NCI-H2196 (cell line): ENCODE data around the gene LBH.
A peak's percentile ranks its signal among the peaks of the same experiment; 100 is the strongest.

Source experiments
- DNase-seq: peaks from one replicate; lab custom pipeline; 2025; ENCODE audit not compliant: unreplicated experiment; lab: John Stamatoyannopoulos, UW

The LBH gene

DNA sequence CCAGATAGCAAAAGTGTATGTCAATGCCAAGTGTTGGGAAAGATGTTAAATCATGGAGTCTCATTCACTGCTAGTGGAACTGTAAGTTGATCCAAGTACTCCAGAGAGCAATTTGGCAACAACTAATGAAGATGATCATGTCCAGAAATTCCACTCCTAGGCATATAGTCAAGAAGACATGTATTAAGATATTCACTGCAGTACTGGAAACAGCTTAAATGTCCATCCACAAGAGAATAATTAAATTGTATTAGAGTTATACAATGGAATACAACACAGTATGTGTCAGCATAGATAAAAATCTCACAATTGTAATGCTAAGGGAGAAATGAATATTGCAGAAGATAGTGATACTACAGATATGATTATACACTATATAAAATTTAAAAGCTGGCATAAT, 15.2 kb upstream of the LBH start:
- DNase-seq: peak; percentile 19

DNA sequence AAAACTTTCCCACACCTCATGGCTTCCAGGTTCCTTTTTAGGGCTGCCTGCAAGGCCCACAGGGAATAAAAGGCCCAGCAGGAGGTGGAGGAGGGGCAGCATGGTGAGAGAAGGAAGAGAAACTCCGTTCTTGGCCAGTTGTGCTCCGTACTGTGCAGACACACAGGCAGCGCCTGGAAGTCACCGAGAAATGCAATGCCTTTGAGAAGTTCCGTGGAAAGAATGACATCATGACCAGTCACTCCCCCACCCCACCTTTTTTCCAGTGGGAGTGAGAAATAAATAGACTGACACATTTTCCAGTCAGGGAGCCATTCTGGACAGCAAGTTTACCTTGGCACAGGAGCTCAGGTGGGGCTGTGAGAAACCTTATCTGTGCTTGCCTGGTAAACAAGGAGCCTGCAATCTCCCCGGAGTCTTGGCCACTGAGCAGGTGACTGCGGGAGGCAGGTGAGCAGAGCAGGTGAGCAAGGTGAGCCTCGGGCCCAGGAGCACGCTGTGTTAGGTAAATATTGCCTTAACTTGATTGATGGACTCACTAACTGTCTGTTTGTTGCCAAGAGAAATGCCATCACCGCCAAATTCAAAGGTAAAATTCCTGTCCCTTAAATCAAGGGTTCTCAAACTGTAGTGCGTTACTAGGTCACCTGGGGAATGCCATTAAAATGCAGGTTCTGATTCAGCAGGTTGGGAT, 13.5 kb upstream of the LBH start:
- DNase-seq: peak; percentile 88

DNA sequence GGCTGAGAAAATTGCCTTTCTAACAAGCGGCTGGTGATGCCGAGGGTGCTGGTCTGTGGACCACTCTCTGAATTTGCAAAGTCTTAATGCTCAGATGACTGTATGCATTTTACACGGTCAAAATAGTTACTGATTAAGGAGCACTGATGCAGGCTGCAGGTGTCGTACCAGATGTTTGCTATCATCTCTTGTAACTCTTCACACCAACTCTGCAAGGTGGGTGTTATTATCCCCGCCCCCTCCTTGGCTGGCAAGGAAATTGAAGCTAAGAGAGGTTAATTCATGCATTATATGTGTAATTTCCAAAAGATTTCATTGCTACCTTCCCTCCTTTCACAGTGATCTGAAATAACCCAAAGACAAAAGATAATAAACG, 13.0 kb upstream of the LBH start:
- no peak for DNase-seq

DNA sequence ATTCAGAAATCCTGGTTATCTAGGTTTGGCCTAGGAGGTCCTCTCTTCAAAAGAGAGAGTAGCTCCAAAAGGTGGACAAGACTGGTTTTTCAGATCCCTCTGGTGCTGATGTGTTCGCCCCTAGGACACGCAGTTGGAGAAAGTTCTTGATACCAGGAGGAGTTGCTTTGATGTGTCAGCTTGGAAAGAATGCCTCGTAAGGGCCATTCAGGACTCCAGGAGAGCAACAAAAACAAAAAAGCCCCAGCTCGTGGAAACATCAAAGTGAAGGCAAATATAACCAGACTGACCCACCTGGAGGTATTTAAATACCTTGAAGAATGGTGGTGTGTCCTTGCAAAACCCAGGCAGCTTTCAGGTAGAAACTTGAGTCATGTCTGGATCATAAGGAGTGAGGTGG, 12.5 kb upstream of the LBH start:
- DNase-seq: no peak

DNA sequence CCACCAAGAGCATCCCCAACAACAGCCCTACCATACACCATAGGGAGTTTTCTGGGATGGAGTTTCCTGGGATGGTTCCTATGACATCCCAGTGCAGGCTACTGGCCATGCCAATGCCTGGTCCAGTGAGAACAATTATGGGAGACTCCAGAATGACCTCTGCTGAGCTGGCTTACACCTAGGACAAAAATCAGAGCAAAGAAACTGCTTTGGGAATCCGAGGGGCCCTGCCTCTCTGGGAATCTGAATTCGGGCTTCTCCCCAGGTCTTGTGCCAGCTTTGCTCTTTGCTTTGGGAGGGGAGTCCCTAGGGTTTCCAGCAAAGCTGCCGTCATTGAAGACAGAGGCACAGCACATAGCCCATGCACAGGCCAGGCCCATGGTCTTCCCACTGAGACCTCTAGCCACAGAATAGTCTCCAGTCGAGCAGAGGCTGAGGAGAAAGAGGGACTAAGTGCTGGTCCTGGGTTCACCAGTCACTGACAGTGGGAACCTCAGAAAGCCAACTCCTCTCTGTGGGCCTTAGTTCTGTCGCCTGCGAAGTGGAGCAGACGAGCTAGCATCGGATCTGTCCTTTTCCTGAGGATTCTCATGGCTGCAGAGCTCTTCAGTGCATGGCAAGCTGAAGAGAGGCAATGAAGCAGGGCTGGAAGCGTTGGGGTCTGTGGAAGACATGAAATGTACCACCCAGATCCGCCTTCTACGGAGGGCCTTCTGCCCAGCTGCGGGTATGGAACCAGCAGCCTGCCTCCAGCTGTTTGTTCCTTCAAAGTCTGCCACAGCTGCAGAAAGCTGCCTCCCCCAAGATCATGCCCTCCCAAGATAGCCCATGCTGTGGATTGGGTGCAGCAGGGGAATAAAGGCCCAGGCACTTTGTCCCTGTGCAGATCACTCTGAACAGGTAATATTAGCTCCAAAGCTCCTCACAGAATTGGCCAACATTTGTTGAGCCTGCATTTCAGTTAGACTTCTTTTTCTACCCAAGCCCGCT, 11.2 kb upstream of the LBH start:
- DNase-seq: no peak

DNA sequence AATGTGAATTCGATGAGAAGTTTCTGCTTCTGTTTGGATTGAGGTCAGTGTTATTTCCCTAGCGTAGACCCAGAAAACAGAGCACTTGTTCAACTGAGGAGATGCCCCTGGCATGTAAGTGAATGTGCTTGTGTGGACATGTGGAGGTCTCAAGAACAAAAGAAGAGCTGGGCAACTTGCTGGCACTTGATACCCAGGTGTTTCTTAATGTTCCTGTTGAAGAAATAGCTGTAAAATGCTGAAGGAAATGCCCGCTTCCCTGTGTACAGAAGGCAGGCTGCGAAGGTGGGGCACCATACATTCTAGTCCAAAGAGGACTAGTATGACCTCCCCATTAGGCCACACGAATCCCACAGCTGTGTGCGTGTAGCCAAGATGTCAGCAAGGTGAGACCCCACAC, 9.8 kb upstream of the LBH start:
- no peak for DNase-seq

DNA sequence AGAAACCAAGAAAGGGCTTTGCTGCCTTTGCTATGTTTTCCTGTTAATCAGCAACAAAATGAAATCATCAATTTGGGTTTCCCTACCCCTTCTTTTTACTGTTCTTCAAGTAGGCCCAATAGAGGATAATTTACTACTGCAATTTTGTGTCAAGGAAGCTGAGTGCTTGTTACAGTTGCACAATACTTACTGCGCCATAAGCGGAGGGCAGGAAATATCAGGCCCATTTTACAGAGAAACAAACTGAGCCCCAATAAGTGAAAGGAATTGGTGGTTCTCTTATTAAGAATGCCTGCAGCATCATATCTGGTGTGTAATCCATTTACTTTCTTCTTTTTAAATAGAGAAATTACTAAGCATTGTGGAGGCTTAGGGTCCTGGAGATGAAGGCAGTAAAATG, 9.3 kb upstream of the LBH start:
- DNase-seq: no peak

DNA sequence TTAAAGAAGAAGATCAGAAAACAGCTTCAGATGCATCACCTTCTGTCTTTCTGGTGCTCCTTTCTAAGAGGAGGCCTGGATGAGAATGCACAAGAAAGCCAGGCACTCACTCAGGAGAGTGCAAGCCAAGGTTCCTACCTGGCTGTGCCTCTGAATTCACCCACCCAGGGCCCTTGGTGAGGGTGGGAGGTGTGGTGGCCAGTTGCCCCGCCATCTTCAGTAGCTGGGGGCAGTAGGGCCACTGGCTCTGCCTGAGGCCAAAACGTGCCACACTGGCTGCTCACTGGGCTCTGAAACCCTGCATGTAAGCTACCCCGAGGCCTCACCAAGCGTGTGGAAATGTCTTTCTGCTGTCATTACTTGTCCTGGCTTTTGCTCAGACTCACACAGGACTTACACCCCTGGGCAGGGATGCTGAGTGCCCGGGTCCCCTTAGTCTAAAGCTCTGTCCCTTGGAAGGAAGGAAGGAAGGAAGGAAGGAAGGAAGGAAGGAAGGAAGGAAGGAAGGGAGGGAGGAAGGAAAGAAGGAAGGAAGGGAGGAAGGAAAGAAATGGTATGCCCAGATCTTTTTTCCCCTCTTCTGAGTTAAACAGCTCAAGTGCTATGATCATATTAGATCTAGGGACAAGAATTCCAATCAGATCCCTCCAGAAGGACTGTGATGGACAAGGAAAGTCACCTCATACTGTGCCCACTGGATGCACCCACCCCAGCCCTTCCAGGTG, 8.5 kb upstream of the LBH start:
- DNase-seq: no peak

DNA sequence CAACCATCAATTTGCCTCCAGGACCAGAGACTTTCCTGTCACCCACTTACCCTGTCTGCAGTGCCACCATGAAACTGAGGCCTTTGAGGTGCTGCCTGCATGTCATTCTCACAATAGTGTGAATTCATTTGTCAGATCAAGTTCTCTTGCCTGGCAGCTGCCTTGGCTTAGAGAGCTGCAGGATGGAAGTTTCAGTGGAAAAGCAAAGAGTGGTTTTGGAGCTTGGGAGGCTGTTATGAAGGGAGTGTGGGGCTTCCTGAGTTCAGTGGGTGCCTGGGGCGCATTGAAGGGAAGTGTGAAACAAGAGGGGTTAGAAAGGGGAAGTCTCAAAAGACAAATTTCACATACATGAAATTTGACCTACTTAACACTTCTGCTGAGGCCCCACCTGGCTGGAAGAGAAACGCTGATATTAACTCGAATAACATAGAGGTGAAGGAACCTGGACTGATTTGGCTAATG, 7.9 kb upstream of the LBH start:
- DNase-seq: no peak

DNA sequence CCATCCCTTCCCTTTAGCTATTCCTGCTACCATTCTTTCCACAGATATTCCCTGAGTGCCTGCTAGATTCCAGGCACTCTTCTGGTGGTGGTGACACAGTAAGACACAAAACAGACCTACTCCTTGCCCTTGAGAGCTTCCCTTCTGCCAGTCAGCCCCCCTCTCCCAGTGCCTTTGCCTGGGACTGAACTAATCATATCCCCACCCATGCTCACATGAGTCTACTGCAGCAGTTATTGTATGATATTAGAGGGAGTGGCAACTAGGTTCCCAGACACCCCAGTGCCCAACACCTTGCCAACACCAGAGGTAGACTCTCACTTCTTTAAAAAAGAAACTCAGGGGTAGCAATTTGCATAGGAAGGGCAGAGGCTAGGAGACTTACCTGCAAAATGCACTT, 7.2 kb upstream of the LBH start:
- DNase-seq: no peak

DNA sequence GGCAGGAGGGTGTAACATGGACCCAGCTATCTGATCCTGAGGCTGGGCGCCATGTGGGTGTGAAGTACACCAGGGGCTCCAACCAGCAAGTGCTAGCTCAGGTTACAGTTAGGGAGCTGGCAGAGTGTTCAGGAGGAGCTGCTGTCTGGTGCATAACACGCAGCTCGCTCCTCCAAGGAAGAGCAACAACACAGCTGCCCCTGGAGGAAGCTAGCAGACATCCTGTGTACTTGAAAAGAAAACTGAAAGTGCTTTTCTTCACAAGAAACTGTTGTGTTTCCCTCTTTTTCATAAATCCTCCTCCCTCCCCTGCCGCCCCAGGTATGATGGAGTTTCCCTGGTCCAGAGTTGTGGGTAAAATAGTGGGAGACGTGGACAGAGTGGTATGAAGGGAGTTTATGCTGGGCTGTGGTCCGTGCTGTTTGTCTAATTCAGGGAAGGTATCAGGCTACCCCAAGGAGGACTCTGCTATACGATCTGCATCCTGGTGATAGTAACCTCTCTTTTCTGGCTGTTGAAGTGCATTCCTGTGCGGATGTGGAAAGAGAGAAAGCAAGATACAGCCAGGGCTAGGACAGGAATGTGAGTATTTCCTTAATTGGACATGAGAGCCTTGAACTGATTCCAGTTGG, 6.1 kb upstream of the LBH start:
- peak; percentile 48 for DNase-seq

DNA sequence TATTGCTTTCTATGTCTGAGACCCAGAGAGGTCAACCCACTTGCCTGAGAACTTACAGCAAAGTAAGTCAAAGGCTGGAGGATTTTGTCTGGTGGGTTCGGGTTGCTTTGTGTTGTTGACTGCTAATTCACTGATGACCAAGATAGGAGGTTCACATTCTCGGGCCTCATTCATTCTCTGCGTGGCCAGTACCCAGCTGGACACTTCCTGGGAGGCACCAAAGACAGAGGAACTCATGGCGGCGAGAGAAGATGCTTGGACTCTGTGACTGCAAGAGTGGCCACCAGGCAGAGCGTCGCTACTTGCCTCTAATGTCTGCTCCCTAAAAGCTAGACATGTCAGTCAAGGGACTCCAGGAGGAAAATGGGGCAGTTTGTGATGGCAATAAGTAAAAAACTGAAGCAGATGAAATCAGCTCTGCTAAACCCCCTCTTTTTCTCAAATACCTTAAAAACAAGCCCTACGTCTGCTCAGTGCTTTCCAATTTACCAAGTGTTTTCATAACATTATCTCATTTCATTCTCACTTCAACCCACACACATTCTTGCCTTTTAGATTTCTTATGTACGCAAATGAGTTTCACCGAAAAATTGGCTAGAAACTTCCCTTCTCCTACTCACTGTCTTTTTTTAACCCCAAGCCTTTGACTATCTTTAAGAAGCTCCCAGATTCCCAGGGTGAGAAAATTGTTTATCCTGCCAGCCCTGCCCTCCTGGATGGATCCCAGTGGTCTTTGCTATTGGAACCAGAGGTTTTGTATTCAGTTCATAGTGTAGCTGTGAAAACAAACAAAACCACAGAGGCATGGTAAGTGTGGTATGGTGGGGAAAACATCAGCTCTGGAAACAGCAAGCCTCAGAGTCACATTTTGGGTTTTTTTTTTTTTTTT, 4.9 kb upstream of the LBH start:
- no peak for DNase-seq

DNA sequence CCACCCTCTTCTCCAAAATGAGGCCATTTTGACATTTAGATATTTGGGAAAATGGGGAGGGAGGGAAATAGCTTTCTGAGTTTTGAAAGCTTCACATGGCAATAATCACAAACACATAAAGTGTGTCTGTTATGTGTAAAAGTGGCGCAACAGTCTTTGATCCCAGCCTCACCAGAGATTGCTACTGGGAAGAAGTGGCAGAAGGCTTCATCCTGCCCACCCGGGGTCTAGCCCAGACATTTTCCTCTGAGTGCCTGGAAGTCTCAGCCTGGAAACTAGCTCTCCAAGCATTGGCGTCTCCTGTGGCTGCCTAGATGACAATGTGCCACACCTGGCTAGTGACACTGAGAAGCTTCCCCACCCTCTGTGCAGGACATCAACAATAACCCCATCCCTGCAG, 1.7 kb upstream of the LBH start:
- no peak for DNase-seq

DNA sequence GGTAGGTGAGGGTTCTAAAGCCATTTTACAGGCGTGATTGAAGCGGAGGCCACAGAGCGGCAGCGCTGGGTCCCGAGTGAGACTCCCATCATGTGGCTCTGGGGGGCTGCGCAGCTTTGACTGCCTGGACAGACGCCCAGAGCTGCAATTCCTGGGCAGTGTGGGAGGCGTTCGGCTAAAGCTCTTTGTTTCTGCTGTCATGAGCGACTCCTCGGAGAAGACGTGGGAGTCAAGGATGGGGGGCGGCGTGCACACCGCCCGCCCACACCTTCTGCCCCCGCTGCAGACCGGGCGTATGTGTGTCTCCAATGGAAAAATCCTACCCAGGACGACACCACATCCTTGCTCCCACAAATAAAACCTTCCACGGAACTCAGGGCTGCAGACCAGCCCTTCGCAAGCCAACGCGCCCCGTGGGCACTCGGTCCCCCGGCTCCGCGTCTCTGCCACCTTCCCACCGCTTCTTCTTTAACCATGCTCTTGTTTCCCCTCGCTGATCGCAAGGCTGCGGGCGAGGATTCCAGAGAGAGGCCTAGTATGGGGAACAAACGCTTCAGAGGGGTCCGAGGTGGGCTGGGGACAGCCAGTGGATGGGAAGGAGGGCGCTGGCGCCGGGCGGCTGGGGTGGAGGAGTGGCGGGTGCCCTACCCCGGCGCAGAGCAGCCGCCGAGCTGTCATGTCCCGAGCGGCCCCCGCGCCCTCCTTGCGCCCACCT, 680 bp upstream of the LBH start:
- DNase-seq: no peak

DNA sequence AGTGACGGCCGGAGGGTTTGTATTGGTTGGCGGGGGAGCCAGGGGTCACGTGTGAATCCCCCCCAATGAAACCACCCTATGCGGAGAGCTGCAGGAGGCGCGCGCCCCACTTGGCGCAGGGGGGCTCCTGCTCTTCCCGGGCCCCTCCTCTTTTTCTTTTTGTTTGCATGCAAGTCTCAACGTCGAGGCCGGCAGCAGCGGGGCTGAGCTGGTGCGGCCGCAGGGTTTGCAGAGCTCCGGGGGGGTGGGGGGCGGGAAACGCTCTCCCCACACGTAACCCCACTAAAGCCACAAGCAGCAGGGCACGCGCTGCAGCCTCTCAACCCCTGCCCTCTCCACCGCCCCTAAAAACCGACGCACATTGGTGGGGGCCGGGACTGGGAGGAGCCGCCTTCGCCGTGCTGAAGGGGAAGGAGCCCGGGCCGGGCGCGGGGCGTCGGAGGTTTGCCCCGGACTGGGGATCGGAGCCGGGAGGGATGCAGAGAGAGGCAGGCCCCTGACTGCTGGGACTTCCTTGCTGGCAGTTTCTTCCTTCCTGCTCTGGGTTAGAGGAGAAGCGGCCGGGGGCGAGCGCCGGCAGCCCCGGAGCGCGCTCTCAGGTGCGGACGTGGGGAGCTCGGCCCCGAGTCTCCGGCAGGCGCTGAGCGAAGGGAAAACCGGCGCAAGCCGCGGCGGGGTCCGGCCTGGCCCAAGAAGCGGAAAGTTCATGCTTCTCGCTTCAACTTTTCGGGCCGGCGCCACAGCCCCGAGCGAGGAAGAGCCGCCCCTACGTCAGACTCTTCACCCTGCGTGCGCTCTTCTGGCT, 864 bp downstream of the LBH start:
- DNase-seq: no peak

DNA sequence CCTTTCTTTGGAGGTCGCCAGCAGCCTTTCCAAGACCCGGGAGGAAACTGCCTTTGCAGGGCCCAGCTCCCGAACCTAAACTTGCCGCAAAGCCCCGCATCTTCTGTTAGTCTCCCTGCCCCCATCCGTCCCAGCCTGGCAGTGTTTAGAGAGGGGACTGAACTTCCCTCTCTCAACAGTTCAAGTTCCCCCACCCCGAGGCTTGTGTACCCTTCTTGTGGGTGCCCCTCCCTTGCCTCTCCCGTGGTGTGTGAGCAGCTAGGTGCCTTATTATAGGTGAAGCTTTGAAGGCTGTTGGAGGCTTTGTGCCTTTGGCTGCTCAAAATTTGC, 1.4 kb downstream of the LBH start:
- no peak for DNase-seq

DNA sequence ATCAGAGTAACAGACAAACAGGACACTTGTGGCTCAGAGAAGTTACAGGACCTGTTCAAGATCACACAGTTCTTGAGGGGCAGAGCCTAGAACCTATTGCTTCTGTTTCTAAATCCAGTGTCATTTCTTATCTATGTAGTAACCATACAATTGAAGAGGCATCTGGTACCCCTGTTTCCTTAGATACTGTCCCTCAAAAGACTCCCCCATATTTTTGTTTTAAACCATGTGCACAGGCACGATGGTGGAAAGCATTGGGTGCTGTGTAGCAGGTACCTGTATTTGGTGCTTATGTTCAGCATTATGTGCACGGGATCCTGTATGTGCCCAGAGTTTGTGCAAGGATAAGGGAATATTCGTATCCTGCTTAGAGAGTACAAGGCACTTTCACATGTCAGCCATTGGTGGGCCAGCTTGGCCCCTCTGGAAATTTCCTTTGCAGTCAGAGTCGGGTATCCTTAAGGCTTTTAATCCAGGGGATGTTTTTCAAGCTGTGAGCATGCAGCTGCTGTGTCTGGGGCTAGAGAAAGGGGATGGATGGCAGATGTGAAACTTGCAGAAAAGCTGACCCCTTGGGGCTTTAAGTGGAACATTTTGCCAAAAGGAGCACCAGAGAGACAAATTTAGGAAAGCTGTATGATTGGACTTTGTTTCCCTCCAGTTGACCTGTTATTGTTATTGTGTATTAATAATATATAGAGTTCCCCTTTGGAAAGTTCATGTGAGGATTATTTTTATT, 2.1 kb downstream of the LBH start:
- no peak for DNase-seq
